AG10803 (cell line): Measurements from ENCODE around the gene CACNA1S.

Experiments
- DNase-seq: peaks from one replicate; pipeline ENCODE4 v3.0.0; 2010; ENCODE audit warnings: low read depth
- H3K4me3 ChIP-seq: 2 replicates; pipeline ENCODE4 v1.5.1; 2011; ENCODE audit warnings: mild to moderate bottlenecking, low read length, control low read depth
- TF ChIP-seq, protein P1 (sequence below): conservative IDR thresholded peaks from 2 replicates; pipeline ENCODE4 v1.5.1; 2011; ENCODE audit warnings: mild to moderate bottlenecking, low read length, control low read depth, inconsistent platforms

Gene CACNA1S

DNA sequence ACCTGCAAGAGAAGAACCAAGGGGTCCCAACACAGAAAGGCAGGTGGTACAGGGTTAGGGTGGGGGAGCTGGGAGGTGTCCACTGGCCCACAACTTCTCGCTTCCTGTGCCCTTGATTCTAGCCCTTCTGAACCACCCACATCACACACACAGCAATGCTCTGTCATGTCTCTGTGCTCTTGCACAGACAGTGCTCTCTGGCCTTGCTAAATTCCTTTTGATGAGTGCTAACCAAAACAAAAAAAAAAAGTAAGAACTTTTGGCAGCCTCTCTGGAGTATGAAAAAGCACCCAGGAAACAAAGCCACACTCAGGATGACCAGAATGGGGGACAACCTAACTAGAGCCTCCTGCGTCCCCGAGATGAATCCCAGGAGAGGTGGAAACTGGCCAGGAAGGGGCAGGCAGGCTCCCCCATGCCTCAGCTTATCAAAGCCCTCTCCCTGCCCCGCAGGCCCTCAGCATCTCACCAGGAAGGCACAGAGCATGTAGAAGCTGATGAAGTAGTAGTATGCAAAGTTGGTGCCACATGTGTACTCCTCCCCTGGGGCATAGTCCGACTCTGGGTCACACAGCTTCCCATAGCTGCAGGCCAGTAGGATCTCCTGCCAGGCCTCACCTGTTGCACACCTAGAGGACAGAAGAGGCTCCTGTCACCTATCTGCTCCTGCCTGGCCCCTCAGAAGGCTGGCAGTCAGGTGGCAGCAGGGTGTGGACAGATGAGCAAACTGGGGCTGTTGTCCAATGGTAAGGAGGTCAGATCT lies 61.5 kb downstream of the CACNA1S start:
- H3K4me3 ChIP-seq, result no peak overlapping the region
- peak; percentile 48 for DNase-seq
- TF ChIP-seq, protein P1, sequence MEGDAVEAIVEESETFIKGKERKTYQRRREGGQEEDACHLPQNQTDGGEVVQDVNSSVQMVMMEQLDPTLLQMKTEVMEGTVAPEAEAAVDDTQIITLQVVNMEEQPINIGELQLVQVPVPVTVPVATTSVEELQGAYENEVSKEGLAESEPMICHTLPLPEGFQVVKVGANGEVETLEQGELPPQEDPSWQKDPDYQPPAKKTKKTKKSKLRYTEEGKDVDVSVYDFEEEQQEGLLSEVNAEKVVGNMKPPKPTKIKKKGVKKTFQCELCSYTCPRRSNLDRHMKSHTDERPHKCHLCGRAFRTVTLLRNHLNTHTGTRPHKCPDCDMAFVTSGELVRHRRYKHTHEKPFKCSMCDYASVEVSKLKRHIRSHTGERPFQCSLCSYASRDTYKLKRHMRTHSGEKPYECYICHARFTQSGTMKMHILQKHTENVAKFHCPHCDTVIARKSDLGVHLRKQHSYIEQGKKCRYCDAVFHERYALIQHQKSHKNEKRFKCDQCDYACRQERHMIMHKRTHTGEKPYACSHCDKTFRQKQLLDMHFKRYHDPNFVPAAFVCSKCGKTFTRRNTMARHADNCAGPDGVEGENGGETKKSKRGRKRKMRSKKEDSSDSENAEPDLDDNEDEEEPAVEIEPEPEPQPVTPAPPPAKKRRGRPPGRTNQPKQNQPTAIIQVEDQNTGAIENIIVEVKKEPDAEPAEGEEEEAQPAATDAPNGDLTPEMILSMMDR, result no peak

DNA sequence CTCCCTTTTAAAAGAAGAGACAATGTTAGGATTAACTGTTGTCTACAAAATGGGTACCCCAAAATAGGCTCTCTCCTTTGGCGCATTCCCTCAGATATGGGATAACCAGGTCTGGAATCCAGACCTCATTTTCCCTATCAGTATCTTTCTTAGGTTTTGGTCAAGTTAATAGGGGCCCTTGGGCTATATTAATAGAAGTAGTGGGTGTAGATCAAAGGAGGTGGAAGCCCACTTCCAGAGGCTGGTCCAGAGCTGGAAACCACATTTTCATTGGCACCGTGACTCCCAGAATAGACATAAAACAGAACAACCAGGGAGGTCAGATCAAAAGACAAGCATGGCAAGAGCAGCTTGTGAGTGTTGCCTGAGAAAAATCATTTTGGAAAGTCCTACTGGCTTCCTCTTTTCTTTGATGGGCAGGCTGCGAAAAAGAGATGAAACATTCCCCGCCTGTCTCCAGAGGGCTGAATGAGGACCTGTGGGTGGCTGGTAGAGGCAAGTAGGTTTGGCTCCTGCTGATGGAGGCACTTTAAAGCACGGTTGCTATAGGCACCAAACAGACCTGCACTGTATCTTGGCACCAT lies 62.9 kb downstream of the CACNA1S start:
- no peak overlapping the region for H3K4me3 ChIP-seq
- TF ChIP-seq, protein P1, result no peak
- no peak for DNase-seq

DNA sequence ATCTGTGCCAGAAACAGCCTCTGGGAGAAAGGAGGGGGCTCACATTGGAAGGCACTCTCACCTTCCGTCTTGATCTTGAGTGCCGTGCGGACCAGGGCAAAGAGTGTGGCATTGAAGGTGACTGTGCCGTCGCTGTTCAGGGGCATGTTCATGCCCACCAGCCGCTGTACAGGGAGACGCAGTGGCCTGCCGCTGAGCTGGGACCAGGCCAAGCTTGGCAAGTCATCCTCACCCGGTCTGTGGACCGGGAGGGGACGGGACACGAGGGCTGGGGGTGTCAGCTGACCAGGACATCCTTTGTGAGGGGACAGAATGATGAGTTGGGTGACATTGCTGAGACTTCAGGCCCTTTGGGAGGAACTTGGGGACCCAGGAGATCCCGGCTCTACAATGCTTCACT lies 63.7 kb downstream of the CACNA1S start:
- TF ChIP-seq, protein P1, result no peak

DNA sequence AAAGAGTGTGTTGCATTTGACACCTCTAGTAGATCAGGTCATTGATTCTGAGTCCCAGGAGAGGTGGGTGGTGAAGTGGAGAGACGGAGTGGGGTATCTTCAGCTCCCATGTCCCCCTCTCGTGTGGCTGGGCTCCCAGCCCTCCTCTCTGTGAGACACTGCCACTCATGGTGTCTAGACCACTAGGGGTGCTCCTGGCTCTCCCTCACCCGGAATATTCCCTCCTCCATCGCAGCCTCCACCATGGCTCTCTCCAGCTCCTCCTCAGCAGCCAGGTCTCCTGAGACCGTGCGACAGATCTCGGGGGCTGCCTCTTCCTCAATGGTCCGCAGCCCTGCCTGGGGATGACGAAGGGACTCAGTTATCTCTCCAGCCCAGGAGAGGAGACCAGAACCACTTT lies 68.1 kb downstream of the CACNA1S start:
- no peak for DNase-seq
- no peak overlapping the region for H3K4me3 ChIP-seq
- TF ChIP-seq, protein P1, result no peak

More for the DNA sequence above, 63.7 kb downstream of the CACNA1S start:
- DNase-seq, result no peak
- no peak overlapping the region for H3K4me3 ChIP-seq

DNA sequence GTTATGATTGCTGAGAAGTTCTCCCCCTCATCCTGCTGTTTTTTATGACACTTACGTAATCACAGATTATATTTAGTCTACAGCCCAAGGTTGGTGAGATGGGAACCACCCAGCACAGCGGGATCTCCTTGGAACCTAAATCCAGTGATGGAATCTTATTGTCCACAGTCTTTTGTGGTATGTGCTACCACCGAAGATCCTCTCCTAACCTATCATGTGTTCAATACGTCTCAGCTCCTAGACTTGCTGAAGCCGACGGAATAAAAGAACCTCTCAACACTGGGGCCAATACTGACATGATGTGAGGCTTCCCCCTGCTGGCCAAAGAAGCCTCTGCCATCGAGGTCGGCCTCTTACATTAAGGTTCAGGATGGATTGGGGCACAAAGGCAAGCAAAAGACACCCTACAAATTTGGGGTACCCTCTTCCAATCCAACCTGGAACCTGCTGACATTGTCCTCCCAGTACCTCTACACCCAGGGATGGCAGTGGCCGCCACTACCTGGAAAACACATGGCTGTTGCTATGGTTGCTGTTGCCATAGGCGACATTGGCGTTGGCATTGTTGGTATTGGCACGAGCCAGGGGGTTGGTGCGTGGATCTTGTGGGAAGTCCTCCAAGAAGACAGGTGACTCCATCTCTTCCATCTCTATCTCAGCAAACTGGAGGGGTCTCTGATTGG lies 69.3 kb downstream of the CACNA1S start:
- DNase-seq, result peak; percentile 68
- no peak overlapping the region; the same call in 1 of the 2 replicates for H3K4me3 ChIP-seq
- TF ChIP-seq, protein P1, result peak; percentile 85

DNA sequence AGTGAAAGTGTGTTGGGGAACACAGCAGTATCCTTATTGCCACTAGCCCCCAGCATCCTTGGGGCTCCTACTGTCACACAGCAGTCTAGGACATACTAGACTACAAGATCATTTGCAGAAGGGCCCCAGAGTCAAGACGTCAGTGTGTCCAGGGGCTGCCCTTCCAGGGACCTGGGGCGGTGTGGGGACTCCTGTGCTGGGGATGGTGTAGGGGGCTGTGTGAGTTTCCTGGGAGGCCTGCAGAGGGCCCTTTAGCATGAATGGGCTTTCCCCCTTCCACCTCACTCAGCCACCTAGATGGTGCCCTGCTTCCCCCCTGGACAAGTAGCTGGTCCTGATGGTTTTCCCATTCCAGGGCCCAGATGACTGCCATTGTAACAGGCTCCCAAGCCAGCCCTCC lies 71.2 kb downstream of the CACNA1S start:
- H3K4me3 ChIP-seq, result no peak overlapping the region
- TF ChIP-seq, protein P1, result no peak
- DNase-seq, result no peak
